Hematopoietic multipotent progenitor cell (in vitro differentiated cells): ENCODE data around the gene CDC42SE2. TPM values are rescaled to one million over a fixed set of nuclear protein-coding genes. Genes with fewer than 3 reads are reported as not detected.
A peak's percentile ranks its signal among the peaks of the same experiment; 100 is the strongest.
"Not testable (repeated sequence)": the region's sequence is repeated elsewhere in the genome, so short reads cannot be mapped to it uniquely, and the experiment has no call there.

Experiments
- DNase-seq, 3 donors: peaks; one replicate each; pipeline ENCODE4 v3.0.0-alpha.2; 2011 to 2015; ENCODE audit warnings: low read depth in 2 of 3, low spot score in 2 of 3
- total RNA-seq: library from RNA; depleted of rRNA; stranded (reverse); fragments of >200 nt; gene quantifications from one replicate; pipeline ENCODE4 v1.2.3, GENCODE V29; 2012

Gene CDC42SE2
- total RNA-seq, 1 donor, result 71.4 TPM

GRCh38 chr5:131277875-131278740, 14.3 kb downstream of the CDC42SE2 start:
- DNase-seq, result no peak

GRCh38 chr5:131278741-131279124, 14.9 kb downstream of the CDC42SE2 start:
- DNase-seq, result not testable (repeated sequence)

- DNase-seq, result peak in 1 of 3 donors; percentile 38
Measured at GRCh38 chr5:131279204-131279603, 15.4 kb downstream of the CDC42SE2 start.

- no peak for DNase-seq
Measured at GRCh38 chr5:131280417-131280816, 16.6 kb downstream of the CDC42SE2 start.

- DNase-seq, result peak in 1 of 3 donors; percentile 20
Measured at GRCh38 chr5:131281133-131281867, 17.4 kb downstream of the CDC42SE2 start.

- no peak for DNase-seq
Measured at GRCh38 chr5:131281868-131282234, 18.0 kb downstream of the CDC42SE2 start.

- DNase-seq, result no peak
Measured at GRCh38 chr5:131282235-131282634, 18.4 kb downstream of the CDC42SE2 start.

- peak in 1 of 3 donors; percentile 18 for DNase-seq
Measured at GRCh38 chr5:131285703-131286399, 22.0 kb downstream of the CDC42SE2 start.

GRCh38 chr5:131286400-131286715, 22.5 kb downstream of the CDC42SE2 start:
- no peak for DNase-seq

- DNase-seq, result no peak
Measured at GRCh38 chr5:131288328-131288727, 24.5 kb downstream of the CDC42SE2 start.

GRCh38 chr5:131289738-131290137, 25.9 kb downstream of the CDC42SE2 start:
- DNase-seq, result no peak

- no peak for DNase-seq
Measured at GRCh38 chr5:131296213-131296672, 32.4 kb downstream of the CDC42SE2 start.

GRCh38 chr5:131297886-131298285, 34.0 kb downstream of the CDC42SE2 start:
- peak in 1 of 3 donors; percentile 43 for DNase-seq

- no peak for DNase-seq
Measured at GRCh38 chr5:131299465-131299864, 35.6 kb downstream of the CDC42SE2 start.

GRCh38 chr5:131302506-131302905, 38.7 kb downstream of the CDC42SE2 start:
- no peak for DNase-seq

GRCh38 chr5:131303537-131303936, 39.7 kb downstream of the CDC42SE2 start:
- DNase-seq, result no peak

- no peak for DNase-seq
Measured at GRCh38 chr5:131304414-131304813, 40.6 kb downstream of the CDC42SE2 start.

- no peak for DNase-seq
Measured at GRCh38 chr5:131305138-131305689, 41.4 kb downstream of the CDC42SE2 start.

GRCh38 chr5:131305906-131306305, 42.1 kb downstream of the CDC42SE2 start:
- DNase-seq, result no peak

- not testable (repeated sequence) for DNase-seq
Measured at GRCh38 chr5:131312235-131312772, 48.5 kb downstream of the CDC42SE2 start.

GRCh38 chr5:131316026-131316425, 52.2 kb downstream of the CDC42SE2 start:
- DNase-seq, result no peak
